ENCODE data around the gene SLIT1.

The SLIT1 gene

DNA sequence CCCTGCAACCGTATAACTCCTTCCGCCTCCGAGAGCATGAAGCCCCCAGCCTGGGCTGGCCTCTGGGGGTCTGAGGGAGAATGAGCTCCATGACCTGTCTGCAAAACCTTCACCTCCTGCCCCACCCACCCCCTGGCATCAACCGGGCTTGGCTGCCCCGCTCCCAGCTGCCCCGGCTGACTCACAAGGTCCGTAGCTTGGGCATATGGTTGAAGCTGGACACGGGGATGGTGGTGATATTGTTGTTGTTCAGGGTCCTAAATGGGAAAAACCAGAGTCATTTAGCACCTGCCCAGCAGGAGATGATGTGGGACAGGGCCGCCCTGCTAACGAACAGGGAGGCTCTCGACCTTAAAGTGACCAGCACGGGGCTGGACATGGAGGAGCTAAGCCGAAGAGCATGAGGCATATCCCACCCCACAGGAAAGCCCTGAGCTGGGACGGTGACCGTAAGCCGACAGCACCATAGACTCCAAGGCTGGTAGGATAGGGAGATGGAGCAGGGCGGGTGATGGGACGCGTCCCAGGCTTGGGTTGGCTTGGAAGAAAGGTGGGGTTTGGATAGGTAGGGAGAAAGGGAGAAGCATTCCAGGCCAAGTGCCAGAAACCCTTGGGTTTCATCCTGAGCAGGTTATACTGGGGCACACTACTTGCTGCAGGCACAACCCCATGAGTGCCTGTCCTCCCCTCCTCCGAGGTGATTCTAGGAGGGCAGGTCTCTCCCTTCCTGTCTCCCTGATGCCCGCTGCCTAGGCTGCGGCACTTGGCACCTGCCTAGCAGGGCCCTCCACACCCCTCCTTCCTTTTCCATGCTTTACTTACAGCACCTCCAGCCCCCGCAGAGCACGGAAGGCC is 121.5 kb downstream of the SLIT1 start:
- no peak overlapping the region for H3K27ac ChIP-seq (ENCODE audit: insufficient read depth, low read length, poor library complexity, severe bottlenecking)
- H3K36me3 ChIP-seq (ENCODE audit: control insufficient read depth, insufficient read depth, low read length): no peaks in the 10 kb centered on the region
- H3K4me3 ChIP-seq (ENCODE audit: insufficient read depth, low read depth, low read length, poor library complexity, severe bottlenecking): no peak overlapping the region
- no peaks in the 10 kb centered on the region for H3K4me1 ChIP-seq (ENCODE audit: control insufficient read depth, insufficient read depth, low read length, poor library complexity, severe bottlenecking)
- DNase-seq: no peak
- no peaks in the 10 kb centered on the region for H3K27me3 ChIP-seq (replicated peaks; ENCODE audit: control insufficient read depth, insufficient read depth, low read length, poor library complexity, severe bottlenecking)
- no peaks in the 10 kb centered on the region for H3K9me3 ChIP-seq (ENCODE audit: control insufficient read depth, low read length)

GRCh38 chr10:97063271-97063982 is 122.3 kb downstream of the SLIT1 start:
- H3K4me1 ChIP-seq (ENCODE audit: control insufficient read depth, insufficient read depth, low read length, poor library complexity, severe bottlenecking): no peaks in the 10 kb centered on the region

GRCh38 chr10:97062456-97062855 is 123.3 kb downstream of the SLIT1 start:
- no peak overlapping the region for H3K4me3 ChIP-seq (ENCODE audit: insufficient read depth, low read depth, low read length, poor library complexity, severe bottlenecking)
- no peak overlapping the region for H3K27ac ChIP-seq (ENCODE audit: insufficient read depth, low read length, poor library complexity, severe bottlenecking)
- H3K27me3 ChIP-seq (replicated peaks; ENCODE audit: control insufficient read depth, insufficient read depth, low read length, poor library complexity, severe bottlenecking): no peaks in the 10 kb centered on the region
- no peaks in the 10 kb centered on the region for H3K9me3 ChIP-seq (ENCODE audit: control insufficient read depth, low read length)
- no peaks in the 10 kb centered on the region for H3K36me3 ChIP-seq (ENCODE audit: control insufficient read depth, insufficient read depth, low read length)
- no peak for DNase-seq
- H3K4me1 ChIP-seq (ENCODE audit: control insufficient read depth, insufficient read depth, low read length, poor library complexity, severe bottlenecking): no peaks in the 10 kb centered on the region

More at GRCh38 chr10:97063271-97063982, 122.3 kb downstream of the SLIT1 start:
- no peak for DNase-seq
- Histone ChIP-seq H3K36me3 (ENCODE audit: control insufficient read depth, insufficient read depth, low read length) (no peaks in the 10 kb centered on the region), H3K9me3 (ENCODE audit: control insufficient read depth, low read length) (no peaks in the 10 kb centered on the region), H3K27me3 (replicated peaks; ENCODE audit: control insufficient read depth, insufficient read depth, low read length, poor library complexity, severe bottlenecking) (no peaks in the 10 kb centered on the region), H3K27ac (ENCODE audit: insufficient read depth, low read length, poor library complexity, severe bottlenecking) (no peak overlapping the region), H3K4me3 (ENCODE audit: insufficient read depth, low read depth, low read length, poor library complexity, severe bottlenecking) (no peak overlapping the region)

- DNase-seq: no peak
- no peaks in the 10 kb centered on the region for H3K4me1 ChIP-seq (ENCODE audit: control insufficient read depth, insufficient read depth, low read length, poor library complexity, severe bottlenecking)
- no peak overlapping the region for H3K27ac ChIP-seq (ENCODE audit: insufficient read depth, low read length, poor library complexity, severe bottlenecking)
- no peaks in the 10 kb centered on the region for H3K36me3 ChIP-seq (ENCODE audit: control insufficient read depth, insufficient read depth, low read length)
- no peaks in the 10 kb centered on the region for H3K27me3 ChIP-seq (replicated peaks; ENCODE audit: control insufficient read depth, insufficient read depth, low read length, poor library complexity, severe bottlenecking)
- H3K4me3 ChIP-seq (ENCODE audit: insufficient read depth, low read depth, low read length, poor library complexity, severe bottlenecking): no peak overlapping the region
- H3K9me3 ChIP-seq (ENCODE audit: control insufficient read depth, low read length): no peaks in the 10 kb centered on the region
Observed at GRCh38 chr10:97062046-97062445, 123.7 kb downstream of the SLIT1 start.

- Histone ChIP-seq H3K4me1 (ENCODE audit: control insufficient read depth, insufficient read depth, low read length, poor library complexity, severe bottlenecking) (no peaks in the 10 kb centered on the region), H3K27ac (ENCODE audit: insufficient read depth, low read length, poor library complexity, severe bottlenecking) (no peak overlapping the region), H3K4me3 (ENCODE audit: insufficient read depth, low read depth, low read length, poor library complexity, severe bottlenecking) (no peak overlapping the region), H3K9me3 (ENCODE audit: control insufficient read depth, low read length) (no peaks in the 10 kb centered on the region), H3K27me3 (replicated peaks; ENCODE audit: control insufficient read depth, insufficient read depth, low read length, poor library complexity, severe bottlenecking) (no peaks in the 10 kb centered on the region), H3K36me3 (ENCODE audit: control insufficient read depth, insufficient read depth, low read length) (no peaks in the 10 kb centered on the region)
- no peak for DNase-seq
Observed at GRCh38 chr10:97061423-97061822, 124.3 kb downstream of the SLIT1 start.

GRCh38 chr10:97060441-97061084 is 125.2 kb downstream of the SLIT1 start:
- DNase-seq: no peak
- no peaks in the 10 kb centered on the region for H3K36me3 ChIP-seq (ENCODE audit: control insufficient read depth, insufficient read depth, low read length)
- no peaks in the 10 kb centered on the region for H3K4me1 ChIP-seq (ENCODE audit: control insufficient read depth, insufficient read depth, low read length, poor library complexity, severe bottlenecking)
- no peak overlapping the region for H3K27ac ChIP-seq (ENCODE audit: insufficient read depth, low read length, poor library complexity, severe bottlenecking)
- H3K9me3 ChIP-seq (ENCODE audit: control insufficient read depth, low read length): no peaks in the 10 kb centered on the region
- H3K4me3 ChIP-seq (ENCODE audit: insufficient read depth, low read depth, low read length, poor library complexity, severe bottlenecking): no peak overlapping the region
- H3K27me3 ChIP-seq (replicated peaks; ENCODE audit: control insufficient read depth, insufficient read depth, low read length, poor library complexity, severe bottlenecking): no peaks in the 10 kb centered on the region

DNA sequence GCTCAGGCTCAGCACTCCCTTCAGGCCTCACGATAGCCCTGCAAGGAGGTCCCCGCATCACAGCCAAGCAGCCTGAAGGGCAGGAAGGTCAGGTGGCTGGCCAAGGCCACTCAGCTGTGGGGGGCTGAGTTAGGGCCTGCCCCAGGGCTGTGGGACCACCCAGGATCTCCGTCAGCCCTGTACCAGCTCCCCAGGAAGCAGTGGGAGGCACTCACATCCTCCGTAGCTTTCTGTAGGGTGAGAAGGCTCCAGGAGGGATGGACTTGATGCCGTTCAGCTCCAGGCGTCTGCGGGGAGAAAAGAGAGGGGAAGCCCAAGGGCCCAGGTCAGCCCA is 125.9 kb downstream of the SLIT1 start:
- no peak for DNase-seq
- Histone ChIP-seq H3K9me3 (ENCODE audit: control insufficient read depth, low read length) (no peaks in the 10 kb centered on the region), H3K4me3 (ENCODE audit: insufficient read depth, low read depth, low read length, poor library complexity, severe bottlenecking) (no peak overlapping the region), H3K4me1 (ENCODE audit: control insufficient read depth, insufficient read depth, low read length, poor library complexity, severe bottlenecking) (no peaks in the 10 kb centered on the region), H3K36me3 (ENCODE audit: control insufficient read depth, insufficient read depth, low read length) (no peaks in the 10 kb centered on the region), H3K27ac (ENCODE audit: insufficient read depth, low read length, poor library complexity, severe bottlenecking) (no peak overlapping the region), H3K27me3 (replicated peaks; ENCODE audit: control insufficient read depth, insufficient read depth, low read length, poor library complexity, severe bottlenecking) (no peaks in the 10 kb centered on the region)

GRCh38 chr10:97059006-97059871 is 126.5 kb downstream of the SLIT1 start:
- no peaks in the 10 kb centered on the region for H3K4me1 ChIP-seq (ENCODE audit: control insufficient read depth, insufficient read depth, low read length, poor library complexity, severe bottlenecking)
- H3K4me3 ChIP-seq (ENCODE audit: insufficient read depth, low read depth, low read length, poor library complexity, severe bottlenecking): no peak overlapping the region
- no peak for DNase-seq
- no peaks in the 10 kb centered on the region for H3K36me3 ChIP-seq (ENCODE audit: control insufficient read depth, insufficient read depth, low read length)
- no peaks in the 10 kb centered on the region for H3K9me3 ChIP-seq (ENCODE audit: control insufficient read depth, low read length)
- H3K27me3 ChIP-seq (replicated peaks; ENCODE audit: control insufficient read depth, insufficient read depth, low read length, poor library complexity, severe bottlenecking): no peaks in the 10 kb centered on the region
- H3K27ac ChIP-seq (ENCODE audit: insufficient read depth, low read length, poor library complexity, severe bottlenecking): no peak overlapping the region

GRCh38 chr10:97058521-97058920 is 127.2 kb downstream of the SLIT1 start:
- Histone ChIP-seq H3K4me1 (ENCODE audit: control insufficient read depth, insufficient read depth, low read length, poor library complexity, severe bottlenecking) (no peaks in the 10 kb centered on the region), H3K9me3 (ENCODE audit: control insufficient read depth, low read length) (no peaks in the 10 kb centered on the region), H3K4me3 (ENCODE audit: insufficient read depth, low read depth, low read length, poor library complexity, severe bottlenecking) (no peak overlapping the region), H3K27me3 (replicated peaks; ENCODE audit: control insufficient read depth, insufficient read depth, low read length, poor library complexity, severe bottlenecking) (no peaks in the 10 kb centered on the region), H3K36me3 (ENCODE audit: control insufficient read depth, insufficient read depth, low read length) (no peaks in the 10 kb centered on the region), H3K27ac (ENCODE audit: insufficient read depth, low read length, poor library complexity, severe bottlenecking) (no peak overlapping the region)
- DNase-seq: no peak

All from effector memory CD4-positive, alpha-beta T cell (primary cell).